Stimulated activated CD8-positive, alpha-beta memory T cell treated with anti-CD3 and anti-CD28 coated beads, Interleukin-7, amount 100 ng/mL, for 1 hour (primary cell): ENCODE measurements around the gene SPAG5.
"Not testable (repeated sequence)": the region's sequence is repeated elsewhere in the genome, so short reads cannot be mapped to it uniquely, and the experiment has no call there.

Experiments
- DNase-seq, 2 donors: peaks; one replicate each; pipeline ENCODE4 v3.0.0-alpha.2; 2020; ENCODE audit warnings: low read depth in 2 of 2

The SPAG5 gene

GRCh38 chr17:28604031-28604430 lies 5.2 kb upstream of the SPAG5 start:
- DNase-seq: not testable (repeated sequence)

DNA sequence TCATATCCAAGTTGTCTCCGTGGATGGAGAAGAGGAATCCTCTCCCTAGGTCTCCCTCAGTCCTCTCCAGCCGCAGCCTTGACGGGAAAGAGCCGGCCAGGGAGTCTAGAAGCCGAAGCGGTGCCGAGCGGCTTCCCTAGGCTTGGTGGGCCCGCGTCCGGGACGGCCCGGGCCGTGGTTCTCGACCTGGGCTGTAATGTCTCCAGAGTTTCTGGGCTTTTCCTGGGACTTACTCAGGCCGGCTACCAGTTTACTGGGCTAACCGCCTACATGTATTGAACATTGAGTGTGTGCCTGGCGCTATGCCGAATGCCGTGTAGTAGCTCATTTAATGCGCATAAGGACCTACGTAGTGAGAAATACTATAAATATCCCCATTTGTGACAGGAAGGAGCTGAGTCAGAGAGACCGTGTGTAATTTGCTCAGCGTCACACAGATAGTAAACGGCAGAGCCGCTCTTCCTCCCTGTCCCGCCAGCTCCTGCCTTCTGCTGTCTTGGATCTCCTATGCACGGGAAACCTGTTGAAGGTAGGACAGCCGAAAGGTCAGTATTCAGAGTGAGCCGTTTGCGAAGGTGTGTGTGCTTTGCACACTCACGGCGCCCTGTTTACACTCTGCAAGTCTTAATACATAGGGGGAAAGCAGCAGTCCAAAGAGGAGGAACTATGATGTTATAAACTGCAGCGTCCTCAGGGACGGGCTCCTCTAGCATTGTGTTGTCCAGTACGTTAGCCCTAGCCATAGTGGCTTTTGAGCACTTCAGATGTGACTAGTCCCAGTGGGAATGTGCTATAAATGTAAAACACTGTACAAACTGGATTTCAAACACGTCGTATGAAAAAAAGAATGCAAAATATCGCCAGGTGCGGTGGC lies 723 bp upstream of the SPAG5 start:
- DNase-seq: peak; percentile 25 to 30

- no peak for DNase-seq
Observed at GRCh38 chr17:28598389-28598788, 436 bp downstream of the SPAG5 start.

DNA sequence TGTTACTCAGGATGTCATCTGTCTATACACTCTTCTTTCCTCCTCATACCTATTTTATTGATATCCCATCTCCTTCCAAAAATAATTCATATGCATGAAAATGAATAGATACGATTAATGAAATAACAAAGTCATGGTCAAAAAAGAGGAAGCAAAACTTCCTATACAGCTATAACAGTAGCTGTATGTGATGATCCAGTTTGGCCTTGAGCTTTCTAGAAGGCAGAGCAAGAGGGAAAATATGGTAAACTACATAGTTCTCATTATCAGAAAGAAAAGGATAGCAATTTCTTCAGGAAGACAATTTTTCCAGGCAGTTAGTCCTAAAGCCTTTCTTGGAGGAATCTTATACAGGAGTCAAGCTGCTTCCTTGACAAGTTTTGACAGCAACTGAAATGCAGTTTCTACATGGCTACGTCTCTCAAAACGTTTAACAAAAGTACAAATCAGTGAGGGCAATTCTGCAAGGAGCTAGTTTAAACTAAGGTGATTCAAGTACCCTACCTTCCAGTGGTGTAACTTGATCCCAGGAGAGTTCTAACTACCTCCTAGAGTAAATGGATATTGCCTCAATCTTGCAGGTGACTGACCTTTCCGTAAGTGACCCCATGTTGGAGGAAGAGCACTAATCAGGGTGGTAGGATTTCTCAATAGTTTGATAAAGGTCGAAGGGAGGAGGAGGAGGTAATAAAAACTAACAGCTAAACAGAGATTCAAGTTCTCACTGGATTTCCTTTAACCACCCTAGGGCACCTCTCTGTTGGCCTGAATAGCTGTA lies 1.0 kb downstream of the SPAG5 start:
- DNase-seq: no peak

DNA sequence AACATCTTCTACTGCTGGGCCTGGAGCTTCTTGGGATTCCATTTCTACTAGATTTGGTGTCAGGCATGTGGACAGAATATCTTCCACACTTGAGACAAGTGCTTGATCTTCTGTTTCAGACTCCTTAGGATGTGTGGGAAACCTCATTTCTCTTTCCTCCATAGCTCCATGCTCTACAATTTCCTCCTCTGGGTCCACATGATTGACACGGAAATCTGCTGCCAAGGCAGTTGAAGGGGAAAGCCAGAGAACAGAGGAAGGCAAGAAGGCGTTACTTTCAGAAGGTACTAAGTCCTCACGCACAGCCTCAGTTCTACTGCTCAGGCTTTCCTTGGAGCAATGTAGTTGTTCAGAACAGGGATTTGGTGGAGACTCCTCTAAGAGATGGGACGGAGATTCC lies 6.6 kb downstream of the SPAG5 start:
- DNase-seq: no peak

DNA sequence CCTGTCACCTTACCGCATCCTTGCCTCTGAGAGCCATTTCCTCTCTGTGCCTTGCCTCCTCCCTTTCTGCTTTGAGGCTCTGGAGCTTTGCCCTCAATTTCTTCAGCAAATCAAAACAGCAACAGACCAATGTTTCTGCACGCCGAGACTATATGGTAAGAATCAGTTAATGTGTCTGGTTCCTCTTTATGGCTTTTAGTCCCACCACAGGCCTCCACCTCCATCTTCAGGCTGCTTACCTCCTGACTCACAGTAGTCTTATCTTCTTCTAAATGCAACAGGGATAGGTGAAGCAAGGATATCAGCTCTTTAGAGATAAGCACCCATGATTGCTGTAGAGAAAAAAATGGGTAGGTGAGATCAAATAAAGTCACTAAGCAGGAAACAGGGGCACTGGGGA lies 13.0 kb downstream of the SPAG5 start:
- DNase-seq: no peak

DNA sequence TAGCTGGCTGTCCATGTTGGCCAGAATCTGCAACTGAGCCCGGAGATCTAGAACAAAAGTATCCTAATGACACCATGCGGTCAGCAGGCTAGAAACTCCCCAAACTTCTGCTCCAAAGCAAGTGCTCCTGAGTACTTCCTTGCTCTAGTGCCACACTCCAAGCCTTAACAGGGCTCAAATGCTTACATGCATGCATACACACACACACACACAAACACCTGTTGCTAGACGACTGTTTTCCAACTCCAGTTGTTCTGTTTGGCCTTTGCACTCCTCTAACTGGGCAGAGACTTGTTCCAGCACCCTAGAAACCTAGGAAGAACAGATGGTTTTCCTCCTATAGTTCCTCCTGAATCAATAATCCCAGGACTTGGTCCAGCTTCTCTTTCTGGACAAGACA lies 14.4 kb downstream of the SPAG5 start:
- DNase-seq: no peak

DNA sequence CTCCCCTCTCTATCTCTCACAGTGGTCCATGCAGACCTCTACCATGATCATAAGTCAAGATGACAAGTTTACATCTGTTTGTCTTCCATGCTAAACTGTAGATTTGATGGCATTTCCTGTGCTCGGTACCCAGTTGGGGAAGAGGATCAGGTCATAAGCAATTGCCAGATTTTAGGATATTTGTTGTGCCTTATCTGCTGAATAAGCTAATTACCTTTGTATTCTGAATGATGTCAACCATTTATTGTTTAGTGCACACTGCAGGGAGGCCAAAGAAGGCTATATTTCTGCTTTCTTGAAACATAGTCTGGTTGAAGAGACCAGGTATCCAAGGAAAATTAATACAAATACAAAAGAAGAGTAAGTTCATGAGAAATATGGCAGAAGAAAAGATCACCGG lies 16.3 kb downstream of the SPAG5 start:
- DNase-seq: no peak

DNA sequence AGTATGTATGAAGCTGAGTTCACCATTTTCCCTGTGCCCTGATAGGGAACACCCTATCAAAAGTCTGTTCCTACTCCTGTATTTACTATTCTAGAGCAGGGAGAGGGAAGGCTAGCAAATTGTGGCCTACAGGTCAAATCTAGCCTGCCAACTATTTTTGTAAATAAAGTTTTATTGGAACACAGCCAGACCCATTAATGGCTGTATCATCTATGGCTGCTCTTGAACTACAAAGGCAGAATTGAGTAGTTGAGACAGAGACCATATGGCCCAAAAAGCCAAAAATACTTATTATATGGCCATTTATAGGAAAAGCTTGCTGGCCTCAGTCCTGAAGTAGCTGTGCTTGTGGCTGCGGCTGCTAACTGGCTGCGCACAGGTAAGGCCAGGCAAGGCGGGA lies 17.9 kb downstream of the SPAG5 start:
- no peak for DNase-seq

GRCh38 chr17:28579526-28579925 lies 19.3 kb downstream of the SPAG5 start:
- no peak for DNase-seq

DNA sequence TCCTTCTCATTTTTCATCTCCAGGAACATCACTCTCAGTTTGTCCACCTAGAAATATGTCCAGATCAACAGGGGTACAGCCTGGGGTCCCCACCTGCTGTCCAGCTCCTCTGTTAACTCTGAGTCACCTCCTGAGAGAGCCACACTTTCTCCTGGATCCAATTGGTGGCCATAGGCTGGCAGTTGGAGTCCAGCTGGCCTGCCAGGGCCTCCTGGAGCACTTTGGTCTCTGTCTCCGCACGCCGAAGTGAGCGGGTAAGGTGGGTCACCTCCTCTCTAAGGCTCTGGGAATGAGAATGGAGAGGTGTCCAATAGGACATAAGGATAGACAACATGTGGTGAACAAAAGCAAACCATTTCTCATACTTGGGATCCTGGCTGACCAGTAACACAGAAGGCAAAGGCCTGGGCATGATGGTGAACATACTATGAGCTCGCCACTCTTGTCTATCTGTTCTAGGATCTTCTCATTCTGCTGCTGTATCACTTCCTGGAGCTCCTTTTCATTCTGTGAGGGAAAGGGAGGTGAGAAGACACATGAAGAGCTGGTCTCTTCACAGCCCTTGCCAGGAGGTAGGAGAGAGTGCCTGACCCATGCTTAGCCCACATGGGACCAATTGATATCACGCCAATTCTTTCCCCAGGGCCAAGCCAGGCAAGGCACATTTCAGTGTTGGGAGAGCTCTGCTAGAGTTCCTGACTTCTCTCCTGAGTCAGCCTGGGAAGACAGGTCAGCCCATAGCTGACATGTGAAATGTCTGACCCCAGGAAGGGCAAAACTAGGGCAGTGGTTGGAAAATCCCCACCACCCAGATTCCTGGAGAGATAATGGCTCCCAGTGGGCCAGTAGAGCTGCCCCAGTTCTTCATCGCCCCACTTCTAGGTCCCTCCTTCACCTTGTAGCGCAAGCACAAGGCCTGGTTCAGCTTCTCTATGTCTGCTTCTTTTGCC lies 20.3 kb downstream of the SPAG5 start:
- DNase-seq: no peak

DNA sequence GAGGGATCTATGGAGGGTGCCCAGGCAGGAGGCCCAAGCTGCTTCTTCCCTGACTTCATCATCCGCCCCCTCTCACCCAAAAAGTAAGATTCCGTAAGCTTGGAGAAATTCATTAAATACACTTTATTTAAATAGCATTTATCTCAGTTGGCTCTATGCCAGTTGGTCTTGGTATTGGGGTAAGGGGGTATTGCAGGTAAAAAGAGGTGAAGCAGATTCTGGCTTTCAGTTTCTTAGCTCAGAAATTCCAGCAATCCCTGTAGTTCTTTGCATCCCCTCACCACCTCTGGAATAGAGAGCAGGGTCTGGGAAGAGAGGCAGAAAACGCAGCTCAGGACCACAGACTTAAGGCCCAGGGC lies 21.4 kb downstream of the SPAG5 start:
- DNase-seq: no peak

DNA sequence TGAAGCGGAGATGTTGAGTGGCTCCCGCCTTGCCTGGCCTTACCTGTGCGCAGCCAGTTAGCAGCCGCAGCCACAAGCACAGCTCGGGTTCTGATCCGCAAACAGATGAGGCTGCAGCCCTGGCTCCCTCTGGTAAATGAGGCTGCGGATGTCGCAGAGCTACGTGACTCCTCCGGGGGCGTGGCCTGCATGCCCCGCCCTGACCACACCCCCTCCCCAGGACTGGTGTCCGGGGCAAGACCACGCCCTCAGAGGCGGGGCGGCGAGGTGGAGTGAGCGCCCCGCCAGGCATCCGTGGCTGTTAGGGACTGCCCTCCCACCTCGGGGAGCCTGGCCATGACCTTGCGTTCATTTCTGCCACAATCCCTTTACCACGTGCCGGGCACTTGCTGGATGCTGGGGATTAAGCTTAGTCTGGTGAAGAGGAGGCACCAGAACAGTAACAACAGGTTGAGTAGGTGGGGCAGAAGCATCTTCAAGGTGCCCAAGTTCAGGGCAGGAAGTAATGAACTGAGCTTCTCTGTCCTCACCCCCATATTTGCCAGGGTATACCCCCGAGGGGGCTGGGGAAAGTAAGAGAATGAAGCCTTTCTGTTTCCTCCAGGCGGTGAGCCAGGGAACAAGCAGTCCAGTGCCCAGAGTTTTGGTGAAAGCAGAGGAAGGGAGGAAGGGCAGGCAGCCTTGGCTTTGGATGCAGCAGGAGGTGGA lies 21.9 kb downstream of the SPAG5 start, which contains the start of gene ALDOC:
Gene ALDOC (minus strand): TSS at position 138 of the 708 bp plus-strand sequence. CDS start 1,363 bp downstream, outside the sequence.
- DNase-seq: peak; percentile 94 to 96

DNA sequence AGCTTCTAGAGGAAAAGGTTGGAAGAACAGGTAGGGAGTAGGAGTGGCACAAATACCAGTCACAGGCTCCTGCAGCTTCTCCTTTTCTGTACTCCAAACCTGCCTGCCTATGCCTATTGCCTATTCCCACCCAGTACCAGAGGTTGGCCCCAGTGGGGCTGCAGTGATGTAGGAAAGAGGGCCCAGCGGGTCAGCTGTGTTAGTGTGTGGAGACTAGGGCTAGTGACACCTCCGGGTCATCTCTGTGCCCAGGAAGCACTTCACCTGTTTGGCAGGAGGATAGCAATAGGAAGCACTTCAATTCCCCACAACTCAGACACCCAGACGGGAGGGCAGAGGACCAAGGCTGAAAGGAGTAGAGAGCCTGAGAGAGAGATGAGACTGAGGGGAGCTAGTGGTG lies 22.8 kb downstream of the SPAG5 start:
- DNase-seq: not testable (repeated sequence)

DNA sequence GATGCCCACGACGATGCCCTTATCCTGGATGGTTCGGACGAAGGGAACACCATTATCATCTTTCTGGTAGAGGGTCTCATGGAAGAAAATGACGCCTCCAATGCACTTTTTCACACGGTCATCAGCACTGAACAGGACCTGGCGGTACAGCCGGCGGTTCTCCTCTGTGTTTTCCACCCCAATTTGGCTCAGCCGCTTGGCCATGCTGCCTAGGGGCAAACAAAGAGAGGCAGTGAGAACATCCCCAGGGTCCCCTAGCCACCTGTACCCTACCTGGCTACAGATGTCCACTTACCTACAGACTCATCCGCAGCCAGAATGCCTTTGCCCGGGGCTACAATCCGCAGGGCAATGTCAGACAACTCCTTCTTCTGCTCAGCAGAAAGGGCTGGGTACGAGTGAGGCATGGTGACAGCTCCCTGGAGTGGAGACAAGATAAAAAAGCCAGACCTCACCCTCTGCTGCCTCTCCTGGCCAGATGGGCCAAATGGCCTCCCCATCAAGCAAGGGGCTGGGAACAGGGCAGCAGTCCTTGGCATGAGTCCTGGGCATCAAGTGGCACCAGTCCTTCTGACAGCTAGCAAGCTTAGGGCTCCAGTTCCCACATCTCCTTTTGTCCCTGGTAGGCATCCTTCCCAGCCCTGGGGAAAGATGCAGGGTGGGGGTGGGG lies 23.6 kb downstream of the SPAG5 start:
- no peak for DNase-seq

GRCh38 chr17:28574526-28574925 lies 24.3 kb downstream of the SPAG5 start:
- DNase-seq: no peak

GRCh38 chr17:28573966-28574480 lies 24.8 kb downstream of the SPAG5 start:
- DNase-seq: no peak

DNA sequence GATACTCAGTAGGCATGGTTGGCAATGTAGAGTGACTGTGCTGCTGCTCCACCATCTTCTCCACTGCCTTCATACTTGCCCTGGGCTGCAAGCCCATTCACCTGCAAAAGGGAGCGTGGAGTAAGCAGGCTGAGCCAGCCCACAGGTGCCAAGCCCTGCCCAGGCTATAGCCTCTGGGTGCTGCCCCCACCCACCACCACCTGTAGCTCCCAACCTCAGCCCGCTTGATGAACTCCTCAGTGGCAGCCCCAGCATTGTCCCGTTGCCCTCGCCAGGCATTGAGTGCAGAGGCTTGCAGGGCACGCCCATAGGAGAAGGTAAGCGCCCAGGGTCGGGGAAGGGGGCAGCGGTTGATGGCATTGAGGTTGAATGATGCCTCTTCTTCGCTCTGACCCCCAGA lies 25.3 kb downstream of the SPAG5 start:
- DNase-seq: no peak

DNA sequence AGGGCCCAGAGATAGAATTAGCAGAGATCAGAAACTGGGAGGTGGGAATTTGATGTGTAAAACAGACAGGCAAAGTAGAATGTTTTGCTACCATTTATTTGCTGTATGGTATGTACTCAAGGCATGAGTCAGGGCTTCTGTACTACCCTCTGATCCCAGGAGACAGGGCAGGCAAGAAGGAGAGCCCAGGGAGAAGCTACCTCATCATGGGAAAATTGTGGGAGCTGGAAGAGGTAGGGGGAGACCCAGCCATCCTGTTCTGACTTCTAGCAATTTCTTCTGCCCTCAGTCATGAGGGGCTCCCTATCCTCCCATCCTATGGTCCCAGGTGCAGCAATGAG lies 25.8 kb downstream of the SPAG5 start:
- DNase-seq: no peak

DNA sequence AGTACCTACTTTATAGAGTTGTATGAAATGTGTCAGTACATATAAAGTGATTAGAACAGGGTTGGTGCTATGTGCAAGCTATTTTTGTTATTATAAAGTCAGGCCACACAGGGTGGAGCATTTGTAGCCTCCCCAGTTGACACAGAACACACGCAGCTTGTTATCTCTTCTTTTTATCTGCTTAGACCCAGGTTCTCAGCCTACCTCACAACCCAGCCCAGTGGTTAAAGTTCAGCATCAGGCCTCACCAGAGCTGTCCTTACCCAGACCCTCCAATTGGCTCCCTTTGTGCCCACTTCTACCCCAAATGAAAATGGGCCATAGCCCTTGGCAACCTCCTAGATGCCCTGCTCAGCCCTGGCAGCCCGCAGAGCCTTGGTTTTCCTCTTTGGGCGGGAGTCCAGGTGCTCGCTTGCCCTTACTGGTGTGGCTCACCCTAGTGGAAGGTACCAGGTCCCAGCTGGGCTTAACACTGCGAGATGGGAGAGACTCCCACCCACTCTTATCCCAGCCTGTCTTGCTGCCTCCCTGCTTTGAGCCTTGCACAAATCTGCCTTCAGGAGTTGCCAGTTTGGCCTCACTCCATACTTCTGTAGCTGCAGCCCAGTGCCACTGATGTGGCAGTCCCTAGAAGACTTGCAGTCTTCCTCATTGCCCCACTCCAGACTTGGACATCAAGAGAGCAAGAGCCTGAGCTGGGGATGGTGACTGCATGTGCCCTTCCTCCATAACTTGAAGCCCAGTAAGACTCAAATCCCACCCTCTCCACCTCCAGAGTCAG lies 26.4 kb downstream of the SPAG5 start:
- DNase-seq: no peak
